CD1c-positive myeloid dendritic cell (primary cell): ENCODE data around the gene SLC19A1.

ENCODE experiments used
- DNase-seq: peaks from one replicate; pipeline ENCODE4 v3.0.0-alpha.2; 2016; ENCODE audit errors: extremely low spot score

SLC19A1 gene

GRCh38 chr21:45545236-45545570, 3.0 kb upstream of the SLC19A1 start:
- no peak for DNase-seq

- DNase-seq, result no peak
Measured at GRCh38 chr21:45544449-45545235, 2.4 kb upstream of the SLC19A1 start.

DNA sequence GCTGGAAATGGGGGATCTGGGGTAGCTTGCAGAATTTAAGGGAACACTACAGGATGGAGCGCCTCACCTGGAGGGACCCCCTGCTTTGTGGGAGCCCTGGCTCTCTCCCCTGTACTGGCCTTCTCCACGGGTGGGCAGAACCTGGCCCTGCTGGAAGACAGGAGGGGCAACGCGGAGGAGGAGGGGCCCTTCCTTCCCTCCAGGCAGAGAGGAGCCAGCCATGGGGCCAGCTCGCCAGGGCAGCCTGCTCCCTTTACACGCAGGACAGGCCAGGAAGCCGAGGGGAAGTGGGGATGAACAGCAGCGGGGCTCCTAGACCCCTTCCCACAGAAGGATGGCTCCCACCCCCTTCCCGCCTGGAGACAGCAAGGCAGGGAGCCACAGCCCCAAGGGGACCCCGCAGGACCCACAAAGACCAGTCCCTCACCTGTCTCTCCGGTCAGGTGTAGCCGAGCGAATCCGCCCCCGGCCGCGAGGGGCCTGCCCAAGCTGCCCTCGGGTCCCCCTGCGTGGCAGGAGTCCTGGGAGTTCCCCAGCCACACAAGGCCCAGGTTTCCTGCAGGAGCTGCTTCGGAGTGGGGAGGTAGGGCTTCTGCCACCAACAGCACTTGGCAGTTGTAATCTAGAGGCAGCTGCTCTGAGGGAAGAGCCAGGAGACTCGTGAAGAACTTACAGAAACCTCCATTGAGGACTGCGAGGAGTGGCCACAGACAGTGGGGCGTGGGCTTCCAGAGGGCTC, 1.6 kb upstream of the SLC19A1 start:
- no peak for DNase-seq

- DNase-seq, result no peak
Measured at GRCh38 chr21:45543371-45543709, 1.1 kb upstream of the SLC19A1 start.

DNA sequence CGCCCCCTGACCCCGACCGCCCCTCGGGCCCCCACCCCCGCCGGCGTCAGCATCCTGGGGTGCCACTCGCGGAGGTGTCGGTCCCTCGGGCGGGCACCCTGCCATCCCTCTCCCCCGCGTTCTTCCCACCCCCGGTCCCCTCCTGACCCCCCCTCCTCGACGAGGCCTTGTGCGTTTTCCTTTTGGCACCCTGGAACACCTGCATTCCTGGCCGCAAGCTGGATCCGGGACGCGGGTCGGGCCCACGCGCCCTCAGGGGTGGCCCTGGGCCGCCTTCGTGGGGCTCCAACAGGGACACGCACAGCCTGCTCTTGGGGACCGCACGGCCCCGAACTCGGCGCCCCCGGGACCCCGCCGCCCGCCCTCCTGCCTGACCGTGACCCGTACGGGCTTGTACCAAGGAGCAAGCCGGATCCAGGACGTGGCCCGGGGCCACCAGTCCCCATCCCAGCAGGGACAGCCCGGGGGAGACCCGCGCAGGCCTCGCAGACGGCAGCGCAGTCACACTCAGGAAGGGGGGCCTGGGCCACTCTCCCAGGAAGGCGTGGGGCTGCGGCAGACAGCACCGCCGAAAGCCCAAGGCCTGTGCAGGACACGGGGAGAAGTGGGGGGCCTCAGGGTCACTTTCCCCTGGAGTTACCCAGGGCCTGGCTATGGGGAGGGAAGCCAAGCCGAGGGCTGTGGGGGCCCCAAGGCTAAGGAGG, 579 bp upstream of the SLC19A1 start:
- no peak for DNase-seq

GRCh38 chr21:45541221-45542039, 810 bp downstream of the SLC19A1 start:
- peak; percentile 86 for DNase-seq

DNA sequence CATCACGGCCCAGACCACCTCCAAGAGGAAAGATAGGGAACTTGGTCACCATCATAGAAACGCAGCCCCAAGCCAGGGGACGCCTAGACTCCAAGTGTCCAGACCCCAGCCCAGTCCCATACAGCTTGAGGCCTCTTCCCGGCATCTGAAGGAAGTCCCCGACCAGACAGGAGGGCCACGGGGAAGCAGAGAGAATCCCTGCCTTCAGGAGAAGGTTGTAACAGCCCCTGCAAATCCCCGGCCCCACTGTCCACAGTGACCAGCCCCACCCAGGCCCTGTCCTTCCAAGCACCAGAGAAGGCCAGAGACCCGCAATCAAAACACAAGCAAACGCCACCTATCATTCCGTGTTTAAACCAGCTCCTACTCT, 1.7 kb downstream of the SLC19A1 start:
- DNase-seq, result no peak

DNA sequence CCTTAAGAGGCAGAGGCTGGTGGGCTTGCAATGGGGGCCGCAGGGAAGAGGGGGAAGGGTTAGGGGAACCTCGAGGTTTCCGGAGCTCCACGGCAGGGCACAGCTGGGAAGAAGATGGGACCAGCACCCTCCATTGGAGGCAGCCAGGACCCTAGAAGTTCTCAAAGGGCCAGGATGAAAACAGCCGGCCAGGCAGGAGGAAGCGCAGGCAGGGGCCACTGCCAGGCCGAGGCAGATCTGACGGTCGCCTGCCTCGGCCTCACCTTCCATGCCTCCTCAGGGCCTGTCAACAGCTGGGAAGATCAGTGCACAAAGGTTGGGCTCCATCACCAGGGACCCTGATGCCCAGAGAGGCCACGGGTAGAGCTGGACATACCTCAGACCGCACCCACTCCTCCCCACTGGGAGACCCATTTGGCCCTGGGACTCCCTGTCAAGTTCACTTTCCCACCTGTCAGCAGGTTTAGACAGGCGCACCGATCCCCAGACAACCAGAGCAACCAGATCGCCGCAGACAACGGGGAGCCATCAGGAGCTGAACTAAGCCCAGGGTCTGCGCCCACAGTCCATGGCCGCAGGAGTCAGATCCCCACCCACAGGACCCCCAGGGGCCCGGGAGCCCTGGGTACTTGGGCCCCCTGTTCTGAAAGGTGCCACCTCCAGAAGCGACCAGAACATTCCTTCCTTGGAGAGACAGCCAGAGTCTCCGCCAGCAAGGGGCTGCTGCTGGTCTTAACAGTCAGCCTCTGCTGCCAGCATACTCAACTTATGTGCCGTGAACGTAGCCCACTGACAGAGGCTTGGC, 2.2 kb downstream of the SLC19A1 start:
- no peak for DNase-seq

DNA sequence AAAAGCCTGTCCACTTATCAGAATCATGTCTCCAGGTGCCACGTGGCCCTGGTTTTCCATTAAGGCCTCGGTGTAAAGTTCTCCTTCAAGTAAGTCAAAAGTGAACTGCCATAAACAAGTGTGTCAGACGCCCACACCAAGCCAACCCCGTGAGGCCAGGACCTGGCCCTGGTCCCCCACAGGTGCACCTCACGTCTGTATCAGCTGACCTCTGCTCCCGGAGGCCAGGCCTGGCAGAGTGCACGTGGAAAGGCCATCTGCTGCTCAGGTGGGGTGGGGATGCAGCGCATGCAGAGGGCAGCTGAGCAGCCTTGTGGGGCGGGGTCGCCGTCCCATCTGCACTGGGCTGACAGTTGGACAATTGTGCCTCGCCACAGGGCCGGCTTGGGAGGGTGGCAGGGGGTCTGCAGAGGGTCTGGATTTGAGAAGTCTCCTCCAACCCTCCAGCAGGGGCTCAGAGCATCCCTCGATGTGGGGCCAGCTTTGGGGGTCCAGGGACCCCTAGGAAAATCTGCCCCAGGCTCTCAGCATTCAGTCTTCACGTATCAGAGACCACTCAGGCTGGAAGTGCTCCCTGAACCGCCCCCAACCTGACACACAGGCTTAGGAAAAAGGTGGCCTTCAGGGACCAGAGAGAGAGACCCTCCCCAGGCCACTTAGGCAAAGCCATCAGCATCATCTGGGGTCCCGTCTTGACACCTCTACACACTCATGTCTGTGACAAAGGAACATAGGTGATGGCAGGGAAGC, 3.0 kb downstream of the SLC19A1 start:
- DNase-seq, result no peak

DNA sequence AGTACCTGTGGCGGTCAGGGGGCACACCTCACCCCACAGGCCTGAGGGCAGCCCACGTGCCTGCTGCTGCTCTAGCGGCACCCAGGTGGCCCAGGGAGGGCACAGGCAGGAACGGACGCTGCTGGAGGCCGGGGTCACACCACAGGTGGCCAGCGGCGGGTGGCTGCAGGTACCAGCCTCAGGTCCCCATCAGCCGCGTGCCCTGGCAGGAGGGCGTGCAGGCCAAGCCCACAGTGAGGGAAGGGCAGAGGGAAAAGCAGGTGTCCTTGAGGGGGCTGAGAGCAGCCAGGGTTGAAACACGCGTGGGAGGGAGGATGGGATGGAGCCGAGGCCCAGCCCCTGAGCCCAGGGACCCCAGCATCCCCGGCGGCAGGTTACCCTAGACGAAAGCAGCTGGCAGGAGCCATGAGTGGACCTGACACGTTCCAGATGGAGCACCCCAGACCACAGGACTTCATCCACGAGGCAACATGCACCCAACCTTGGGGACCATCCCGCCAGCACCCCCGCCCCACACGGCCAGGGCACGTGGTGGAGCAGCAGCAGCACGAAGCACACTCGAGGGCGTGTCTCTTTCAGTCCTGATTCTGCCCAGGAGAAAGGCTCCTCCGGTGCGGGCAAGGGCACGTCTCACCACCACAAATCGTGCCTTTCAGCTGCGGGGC, 3.7 kb downstream of the SLC19A1 start:
- DNase-seq, result no peak

DNA sequence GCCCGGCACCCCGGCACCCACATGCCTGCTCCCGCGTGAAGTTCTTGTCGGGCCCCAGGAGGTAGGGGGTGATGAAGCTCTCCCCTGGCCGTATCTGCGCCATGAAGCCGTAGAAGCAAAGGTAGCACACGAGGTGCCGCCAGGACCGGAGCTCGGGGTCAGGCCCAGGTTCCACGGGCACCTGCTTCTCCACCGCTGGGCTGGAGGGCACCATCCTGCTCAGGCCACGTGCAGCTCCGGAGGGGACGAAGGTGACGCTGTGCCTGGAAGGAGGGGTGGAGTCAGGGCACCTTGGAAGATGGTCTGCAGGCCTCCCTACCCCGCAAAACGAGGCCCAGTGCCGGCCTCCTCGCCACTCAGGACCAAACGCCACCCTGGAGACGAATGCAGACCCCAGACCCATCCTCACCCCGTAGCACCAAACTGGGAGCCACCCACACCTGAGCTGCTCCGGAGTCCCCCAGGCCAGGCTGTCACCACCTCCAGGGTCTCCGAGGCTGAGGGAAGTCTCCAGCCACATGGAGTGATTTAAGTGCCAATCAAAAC, 4.4 kb downstream of the SLC19A1 start:
- no peak for DNase-seq

- DNase-seq, result no peak
Measured at GRCh38 chr21:45537111-45537745, 5.0 kb downstream of the SLC19A1 start.

- DNase-seq, result no peak
Measured at GRCh38 chr21:45536301-45537081, 5.7 kb downstream of the SLC19A1 start.

GRCh38 chr21:45535341-45536081, 6.7 kb downstream of the SLC19A1 start:
- peak; percentile 69 for DNase-seq

GRCh38 chr21:45534636-45535331, 7.5 kb downstream of the SLC19A1 start:
- no peak for DNase-seq

GRCh38 chr21:45533846-45534635, 8.2 kb downstream of the SLC19A1 start:
- DNase-seq, result no peak
